ENCODE data around the gene SLC38A6. TPM values are rescaled to one million over a fixed set of nuclear protein-coding genes. Genes with fewer than 3 reads are reported as not detected.

The SLC38A6 gene
- total RNA-seq, 1 donor from 2014 or later = 19.0 TPM

- Histone ChIP-seq H3F3A (ENCODE audit: low read depth) (no peaks in the 10 kb centered on the region), H3K27ac (no peak overlapping the region), H3K9ac (no peak overlapping the region), H3K36me3 (no peaks in the 10 kb centered on the region), H3K79me2 (ENCODE audit: low read depth) (no peaks in the 10 kb centered on the region), H3K9me3 (ENCODE audit: low read depth) (no peaks in the 10 kb centered on the region), H3K27me3 (no peaks in the 10 kb centered on the region), H4K20me1 (ENCODE audit: low read depth) (no peaks in the 10 kb centered on the region), H3K4me1 (no peaks in the 10 kb centered on the region), H3K4me3 (no peak overlapping the region), H3K4me2 (no peak overlapping the region), H2AFZ (replicated peaks) (no peak overlapping the region)
- DNase-seq (ENCODE audit: low spot score) = no peak
- Mint-ChIP-seq H3K36me3 (no peaks in the 10 kb centered on the region), H3K4me1 (no peaks in the 10 kb centered on the region), H3K9me3 (no peaks in the 10 kb centered on the region), H3K4me3 (no peak overlapping the region), H3K27ac (no peak overlapping the region), H3K27me3 (ENCODE audit: insufficient read depth, low read depth) (no peaks in the 10 kb centered on the region)
- TF ChIP-seq, protein P1, sequence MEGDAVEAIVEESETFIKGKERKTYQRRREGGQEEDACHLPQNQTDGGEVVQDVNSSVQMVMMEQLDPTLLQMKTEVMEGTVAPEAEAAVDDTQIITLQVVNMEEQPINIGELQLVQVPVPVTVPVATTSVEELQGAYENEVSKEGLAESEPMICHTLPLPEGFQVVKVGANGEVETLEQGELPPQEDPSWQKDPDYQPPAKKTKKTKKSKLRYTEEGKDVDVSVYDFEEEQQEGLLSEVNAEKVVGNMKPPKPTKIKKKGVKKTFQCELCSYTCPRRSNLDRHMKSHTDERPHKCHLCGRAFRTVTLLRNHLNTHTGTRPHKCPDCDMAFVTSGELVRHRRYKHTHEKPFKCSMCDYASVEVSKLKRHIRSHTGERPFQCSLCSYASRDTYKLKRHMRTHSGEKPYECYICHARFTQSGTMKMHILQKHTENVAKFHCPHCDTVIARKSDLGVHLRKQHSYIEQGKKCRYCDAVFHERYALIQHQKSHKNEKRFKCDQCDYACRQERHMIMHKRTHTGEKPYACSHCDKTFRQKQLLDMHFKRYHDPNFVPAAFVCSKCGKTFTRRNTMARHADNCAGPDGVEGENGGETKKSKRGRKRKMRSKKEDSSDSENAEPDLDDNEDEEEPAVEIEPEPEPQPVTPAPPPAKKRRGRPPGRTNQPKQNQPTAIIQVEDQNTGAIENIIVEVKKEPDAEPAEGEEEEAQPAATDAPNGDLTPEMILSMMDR (IDR thresholded peaks at IDR 0.05) = no peak
- TF ChIP-seq EZH2 (IDR thresholded peaks at IDR 0.05) (no peak), EZH2phosphoT487 (IDR thresholded peaks at IDR 0.05) (no peak)
Observed at GRCh38 chr14:61034416-61035120, 53.5 kb downstream of the SLC38A6 start.

- Histone ChIP-seq H3K9ac (no peak overlapping the region), H3K36me3 (no peaks in the 10 kb centered on the region), H3K27me3 (no peaks in the 10 kb centered on the region), H4K20me1 (ENCODE audit: low read depth) (no peaks in the 10 kb centered on the region), H3K4me3 (no peak overlapping the region), H3K79me2 (ENCODE audit: low read depth) (no peaks in the 10 kb centered on the region), H3K9me3 (ENCODE audit: low read depth) (no peaks in the 10 kb centered on the region), H3K4me2 (no peak overlapping the region), H3F3A (ENCODE audit: low read depth) (no peaks in the 10 kb centered on the region), H3K27ac (no peak overlapping the region), H3K4me1 (peaks cover 3% of the 10 kb centered on the region), H2AFZ (replicated peaks) (no peak overlapping the region)
- no peaks in the 10 kb centered on the region for H3K9me3 Mint-ChIP-seq
- DNase-seq (ENCODE audit: low spot score) = no peak
- no peaks in the 10 kb centered on the region for H3K27me3 Mint-ChIP-seq (ENCODE audit: insufficient read depth, low read depth)
- H3K36me3 Mint-ChIP-seq = no peaks in the 10 kb centered on the region
- TF ChIP-seq EZH2 (IDR thresholded peaks at IDR 0.05) = no peak
- TF ChIP-seq, protein P1 (IDR thresholded peaks at IDR 0.05) = no peak
- TF ChIP-seq EZH2phosphoT487 (IDR thresholded peaks at IDR 0.05) = no peak
- H3K4me3 Mint-ChIP-seq = no peak overlapping the region
- H3K4me1 Mint-ChIP-seq = no peaks in the 10 kb centered on the region
- H3K27ac Mint-ChIP-seq = no peak overlapping the region
Observed at GRCh38 chr14:61037215-61037614, 56.2 kb downstream of the SLC38A6 start.

GRCh38 chr14:61041704-61042103 lies 60.7 kb downstream of the SLC38A6 start:
- Mint-ChIP-seq H3K4me1 (no peaks in the 10 kb centered on the region), H3K36me3 (no peaks in the 10 kb centered on the region), H3K27me3 (ENCODE audit: insufficient read depth, low read depth) (no peaks in the 10 kb centered on the region), H3K9me3 (no peaks in the 10 kb centered on the region), H3K4me3 (no peak overlapping the region), H3K27ac (no peak overlapping the region)
- no peaks in the 10 kb centered on the region for H3K27me3 ChIP-seq
- H3K9ac ChIP-seq = no peak overlapping the region
- no peak overlapping the region for H3K4me3 ChIP-seq
- TF ChIP-seq EZH2phosphoT487 (IDR thresholded peaks at IDR 0.05) (no peak), EZH2 (IDR thresholded peaks at IDR 0.05) (no peak)
- TF ChIP-seq, protein P1 (IDR thresholded peaks at IDR 0.05) = no peak
- no peaks in the 10 kb centered on the region for H3K36me3 ChIP-seq
- no peaks in the 10 kb centered on the region for H4K20me1 ChIP-seq (ENCODE audit: low read depth)
- no peaks in the 10 kb centered on the region for H3K9me3 ChIP-seq (ENCODE audit: low read depth)
- H2AFZ ChIP-seq (replicated peaks) = no peak overlapping the region
- no peaks in the 10 kb centered on the region for H3K79me2 ChIP-seq (ENCODE audit: low read depth)
- peak overlapping the region; percentile 14 for H3K27ac ChIP-seq
- DNase-seq (ENCODE audit: low spot score) = no peak
- no peak overlapping the region for H3K4me2 ChIP-seq
- no peaks in the 10 kb centered on the region for H3F3A ChIP-seq (ENCODE audit: low read depth)
- H3K4me1 ChIP-seq = peaks cover 12% of the 10 kb centered on the region
